ENCODE measurements around the gene LIN9. TPM values are rescaled to one million over a fixed set of nuclear protein-coding genes. Genes with fewer than 3 reads are reported as not detected.

LIN9 gene
- total and polyA plus RNA-seq, 10 of the 15 experiments (the other 5 are each of a cell fraction or from before 2014, with no cell fraction given), result 5.9 to 13.5 (median 8.3) TPM

GRCh38 chr1:226268421-226269124, 40.4 kb downstream of the LIN9 start (continued):
- TF ChIP-seq SKIL (IDR thresholded peaks at IDR 0.05; ENCODE audit: low read depth, poor library complexity, severe bottlenecking) (no peak), ZZZ3 (IDR thresholded peaks at IDR 0.05; ENCODE audit: control insufficient read depth, insufficient read length, low read depth) (no peak), E2F8 (IDR thresholded peaks at IDR 0.05; ENCODE audit: low read depth, partially characterized antibody) (no peak), BRCA1 (IDR thresholded peaks at IDR 0.05; ENCODE audit: low read depth, low read length) (no peak), MTA2 (IDR thresholded peaks at IDR 0.05; ENCODE audit: low read depth) (no peak), NR2F1 (conservative IDR thresholded peaks at IDR 0.05) (no peak), CBFB (IDR thresholded peaks at IDR 0.05; ENCODE audit: low read depth) (no peak), ZNF217 (IDR thresholded peaks at IDR 0.05) (no peak), JUNB (IDR thresholded peaks at IDR 0.05) (no peak), EP300 (IDR thresholded peaks at IDR 0.05; ENCODE audit: borderline replicate concordance in 1 of 2, control insufficient read depth in 1 of 2, low read depth in 2 of 2, low read length in 2 of 2) (no peak), ZNF687 (IDR thresholded peaks at IDR 0.05) (no peak), ATF7 (IDR thresholded peaks at IDR 0.05; ENCODE audit: low read depth) (no peak), SMARCA5 (IDR thresholded peaks at IDR 0.05) (no peak)

Measured in GM12878 (cell line).